NCI-H69 (cell line): ENCODE results near the gene SBK3.
"Not testable (repeated sequence)": the region's sequence is repeated elsewhere in the genome, so short reads cannot be mapped to it uniquely, and the experiment has no call there.

Experiments
- DNase-seq: peaks from one replicate; lab custom pipeline; 2025; lab: John Stamatoyannopoulos, UW

SBK3 gene

GRCh38 chr19:55576746-55577145, 31.4 kb upstream of the SBK3 start:
- DNase-seq: no peak

GRCh38 chr19:55573929-55574328, 28.6 kb upstream of the SBK3 start:
- not testable (repeated sequence) for DNase-seq

GRCh38 chr19:55569477-55569876, 24.1 kb upstream of the SBK3 start:
- DNase-seq: not testable (repeated sequence)

- DNase-seq: no peak
Measured at GRCh38 chr19:55567708-55568328, 22.5 kb upstream of the SBK3 start.

GRCh38 chr19:55566823-55567222, 21.5 kb upstream of the SBK3 start:
- DNase-seq: no peak

GRCh38 chr19:55563261-55563690, 17.9 kb upstream of the SBK3 start:
- DNase-seq: peak; percentile 53

GRCh38 chr19:55559684-55560083, 14.3 kb upstream of the SBK3 start:
- DNase-seq: peak; percentile 18

- peak; percentile 30 for DNase-seq
Measured at GRCh38 chr19:55554741-55555152, 9.4 kb upstream of the SBK3 start.

- DNase-seq: no peak
Measured at GRCh38 chr19:55554302-55554701, 9.0 kb upstream of the SBK3 start.

- no peak for DNase-seq
Measured at GRCh38 chr19:55553217-55554182, 8.2 kb upstream of the SBK3 start.

GRCh38 chr19:55552620-55553019, 7.3 kb upstream of the SBK3 start:
- DNase-seq: peak; percentile 26

- peak; percentile 30 for DNase-seq
Measured at GRCh38 chr19:55552206-55552605, 6.9 kb upstream of the SBK3 start.

GRCh38 chr19:55550321-55550650, 4.9 kb upstream of the SBK3 start:
- no peak for DNase-seq

GRCh38 chr19:55549500-55550320, 4.4 kb upstream of the SBK3 start:
- peak; percentile 91 for DNase-seq

GRCh38 chr19:55546822-55547614, 1.7 kb upstream of the SBK3 start:
- peak; percentile 43 for DNase-seq

- DNase-seq: no peak
Measured at GRCh38 chr19:55546011-55546410, 668 bp upstream of the SBK3 start.

- no peak for DNase-seq
Measured at GRCh38 chr19:55544776-55545439, 435 bp downstream of the SBK3 start.

- DNase-seq: no peak
Measured at GRCh38 chr19:55544014-55544413, 1.3 kb downstream of the SBK3 start.

GRCh38 chr19:55543567-55543966, 1.8 kb downstream of the SBK3 start:
- no peak for DNase-seq

GRCh38 chr19:55542292-55542855, 3.0 kb downstream of the SBK3 start:
- DNase-seq: no peak

GRCh38 chr19:55541091-55541490, 4.3 kb downstream of the SBK3 start:
- no peak for DNase-seq
